GM23248 (cell line): Measurements from ENCODE around the gene SLC25A52. TPM values are rescaled to one million over a fixed set of nuclear protein-coding genes. Genes with fewer than 3 reads are reported as not detected.
"Not testable (repeated sequence)": the region's sequence is repeated elsewhere in the genome, so short reads cannot be mapped to it uniquely, and the experiment has no call there.

Experiments
- DNase-seq: peaks from one replicate; pipeline ENCODE4 v3.0.0-alpha.2; 2015
- H2AFZ ChIP-seq: fragments of 200-600 bp; sonication (generic); 2 replicates; pipeline ENCODE4 v1.6.1; 2016; ENCODE audit warnings: antibody characterized with exemption
- H3F3A ChIP-seq: fragments of 200-600 bp; sonication (generic); 2 replicates; pipeline ENCODE4 v1.6.1; 2016; ENCODE audit warnings: mild to moderate bottlenecking, antibody characterized with exemption, mixed run types; ENCODE audit not compliant: insufficient read depth
- H3K27ac ChIP-seq: fragments of 200-600 bp; sonication (generic); 2 replicates; pipeline ENCODE4 v1.5.1; 2016; ENCODE audit warnings: mild to moderate bottlenecking
- H3K27me3 ChIP-seq: fragments of 200-600 bp; sonication (generic); replicated peaks from 2 replicates; pipeline ENCODE4 v1.6.1; 2016; ENCODE audit warnings: mild to moderate bottlenecking; ENCODE audit not compliant: insufficient read depth
- H3K36me3 ChIP-seq: fragments of 200-600 bp; sonication (generic); 2 replicates; pipeline ENCODE4 v1.6.1; 2016; ENCODE audit warnings: low read depth, mild to moderate bottlenecking
- H3K4me1 ChIP-seq: fragments of 200-600 bp; sonication (generic); 2 replicates; pipeline ENCODE4 v1.6.1; 2016; ENCODE audit warnings: mild to moderate bottlenecking; ENCODE audit not compliant: insufficient read depth
- H3K4me2 ChIP-seq: fragments of 200-600 bp; sonication (generic); one replicate; pipeline ENCODE4 v1.6.1; 2016; ENCODE audit warnings: mild to moderate bottlenecking; ENCODE audit not compliant: unreplicated experiment
- H3K4me3 ChIP-seq: fragments of 200-600 bp; sonication (generic); 2 replicates; pipeline ENCODE4 v1.5.1; 2016; ENCODE audit warnings: mild to moderate bottlenecking
- H3K79me2 ChIP-seq: fragments of 200-600 bp; sonication (generic); 2 replicates; pipeline ENCODE4 v1.6.1; 2016; ENCODE audit warnings: mild to moderate bottlenecking; ENCODE audit not compliant: insufficient read depth
- H3K9ac ChIP-seq: fragments of 200-600 bp; sonication (generic); 2 replicates; pipeline ENCODE4 v1.6.1; 2016; ENCODE audit warnings: mild to moderate bottlenecking
- H3K9me2 ChIP-seq: fragments of 200-600 bp; sonication (generic); 2 replicates; pipeline ENCODE4 v1.6.1; 2016; ENCODE audit warnings: mixed run types, mild to moderate bottlenecking, moderate library complexity; ENCODE audit not compliant: insufficient read depth
- H3K9me3 ChIP-seq: fragments of 200-600 bp; sonication (generic); one replicate; pipeline ENCODE4 v1.6.1; 2017; ENCODE audit warnings: low read depth
- H4K20me1 ChIP-seq: fragments of 200-600 bp; sonication (generic); 2 replicates; pipeline ENCODE4 v1.6.0; 2016; ENCODE audit not compliant: insufficient read depth
- EZH2 ChIP-seq: fragments of 200-600 bp; sonication (generic); IDR thresholded peaks from 2 replicates; pipeline ENCODE4 v1.6.1; 2018; ENCODE audit warnings: antibody characterized with exemption, mild to moderate bottlenecking; ENCODE audit not compliant: insufficient read depth, poor library complexity, severe bottlenecking
- EZH2phosphoT487 ChIP-seq: fragments of 200-600 bp; sonication (generic); IDR thresholded peaks from 2 replicates; pipeline ENCODE4 v1.6.1; 2018; ENCODE audit warnings: antibody characterized with exemption, moderate library complexity, mild to moderate bottlenecking, low read depth; ENCODE audit not compliant: insufficient read depth
- WGBS, 2 experiments: methylation state at CpG; one replicate each; pipeline ENCODE4 v1.1.6; 2015 to 2017; ENCODE audit warnings: low lambda C conversion rate in 2 of 2, low coverage in 1 of 2; ENCODE audit errors: missing lambda C conversion rate in 2 of 2; 5-methylcytosine and 5-hydroxymethylcytosine counted together
- in situ Hi-C: fragments of 300-500 bp; cut with MboI; formaldehyde crosslinking; loops from 2 replicates; pipeline ENCODE4 v1.15.0; 2020
- polyA plus RNA-seq: library from polyadenylated mRNA; unstranded; fragments of >200 nt; fragmentation: Nextera tagmentation; extraction: Ambion mirVana; gene quantifications from 2 replicates; pipeline ENCODE4 v1.2.1, GENCODE V29; 2016
- total RNA-seq: library from RNA; depleted of rRNA; stranded (reverse); fragments of >200 nt; shearing (Covaris generic); gene quantifications from 2 replicates; pipeline ENCODE4 v1.2.3, GENCODE V29; 2014; rRNA removed

SLC25A52 gene
- total RNA-seq, result not detected in 2 replicates
- polyA plus RNA-seq, result not detected in 2 replicates

DNA sequence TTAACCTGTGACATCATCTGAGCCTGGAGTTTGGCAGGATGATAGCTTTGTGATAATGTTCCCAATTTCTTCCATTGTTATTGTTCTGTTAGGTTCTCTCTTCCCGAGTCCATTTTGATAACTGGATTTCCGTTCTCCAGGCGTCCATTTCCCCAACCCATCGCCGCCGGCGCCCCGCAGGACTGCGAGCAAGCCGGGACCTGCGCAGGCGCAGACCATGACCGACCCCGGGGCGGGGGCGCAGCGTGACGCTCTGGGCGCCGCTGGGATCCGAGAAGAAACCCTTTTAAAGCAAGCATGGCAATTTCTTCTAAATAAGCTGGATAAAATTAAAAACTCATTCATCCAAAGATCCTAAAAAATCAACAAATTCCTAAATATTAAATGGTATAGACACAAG lies at the start of gene SLC25A52:
TSS of gene SLC25A52 (minus strand) at position 186 of the 400 bp plus-strand sequence. CDS start 219 bp downstream, outside the sequence.
- TF ChIP-seq EZH2 (no peak), EZH2phosphoT487 (no peak)
- Histone ChIP-seq H3K36me3 (no peaks in the 10 kb centered on the region), H4K20me1 (no peaks in the 10 kb centered on the region), H3K79me2 (no peaks in the 10 kb centered on the region), H3K4me3 (no peak within 1 kb of the TSS), H3K27ac (no peak within 1 kb of the TSS), H3K9me2 (no peaks in the 10 kb centered on the region), H3K9me3 (no peaks in the 10 kb centered on the region), H2AFZ (no peak within 1 kb of the TSS), H3K9ac (no peak within 1 kb of the TSS), H3K4me2 (no peak within 1 kb of the TSS), H3K4me1 (no peaks in the 10 kb centered on the region), H3F3A (no peaks in the 10 kb centered on the region), H3K27me3 (no peaks in the 10 kb centered on the region)
- in situ Hi-C loops, result no loop called here
- 68% methylated on average over 21 of the region's 21 CpGs for WGBS, 2 experiments
- DNase-seq, result no peak

GRCh38 chr18:31809049-31809448 lies 48.4 kb upstream of the SLC25A52 start:
- H3F3A ChIP-seq, H3K9me2 ChIP-seq, H3K4me3 ChIP-seq, DNase-seq, H2AFZ ChIP-seq, H3K4me2 ChIP-seq, H3K27me3 ChIP-seq, H4K20me1 ChIP-seq, H3K9ac ChIP-seq, H3K9me3 ChIP-seq, H3K27ac ChIP-seq, H3K36me3 ChIP-seq, H3K79me2 ChIP-seq, H3K4me1 ChIP-seq: not testable (repeated sequence)
- in situ Hi-C loops, result loop anchor here (10.0 kb wide), 1 partner anchor 254 kb away; no protein-coding TSS in a partner anchor
- WGBS, 2 experiments, result 64 to 76% methylated on average over 3 to 4 of the region's 4 CpGs

GRCh38 chr18:31801078-31801477 lies 40.4 kb upstream of the SLC25A52 start:
- no peak overlapping the region for H3K4me2 ChIP-seq
- no peak for DNase-seq
- in situ Hi-C loops, result loop anchor here (10.0 kb wide), 1 partner anchor 246 kb away; no protein-coding TSS in a partner anchor
- no peak overlapping the region for H3K4me3 ChIP-seq
- 0 out of 2 replicates have a peak, but pooled peaks cover 5% of the 10 kb centered on the region for H3K27me3 ChIP-seq
- H3K9me3 ChIP-seq, result no peaks in the 10 kb centered on the region
- H3K36me3 ChIP-seq, result no peaks in the 10 kb centered on the region
- H3F3A ChIP-seq, result no peaks in the 10 kb centered on the region
- no peak overlapping the region for H2AFZ ChIP-seq
- no peaks in the 10 kb centered on the region for H3K9me2 ChIP-seq
- H3K27ac ChIP-seq, result no peak overlapping the region
- no peaks in the 10 kb centered on the region for H3K4me1 ChIP-seq
- no peak for TF ChIP-seq EZH2phosphoT487
- TF ChIP-seq EZH2, result no peak
- no peaks in the 10 kb centered on the region for H4K20me1 ChIP-seq
- WGBS, 2 experiments, result 13 to 16% methylated on average over 2 of the region's 2 CpGs
- H3K9ac ChIP-seq, result no peak overlapping the region
- no peaks in the 10 kb centered on the region for H3K79me2 ChIP-seq

GRCh38 chr18:31799257-31799656 lies 38.6 kb upstream of the SLC25A52 start:
- H3K4me3 ChIP-seq, H3K27ac ChIP-seq, H3K9me2 ChIP-seq, H3K9ac ChIP-seq, in situ Hi-C loops, H3K79me2 ChIP-seq, H2AFZ ChIP-seq, H3K27me3 ChIP-seq, H3K36me3 ChIP-seq, H3K4me2 ChIP-seq, H4K20me1 ChIP-seq, DNase-seq, H3F3A ChIP-seq, H3K9me3 ChIP-seq, H3K4me1 ChIP-seq: not testable (repeated sequence)
- 64 to 81% methylated on average over 5 of the region's 5 CpGs for whole genome bisulfite sequencing, 2 experiments

- in situ Hi-C loops, result no loop called here
- H3K9me2 ChIP-seq, result no peaks in the 10 kb centered on the region
- no peaks in the 10 kb centered on the region for H3K79me2 ChIP-seq
- TF ChIP-seq EZH2phosphoT487, result no peak
- no peak for TF ChIP-seq EZH2
- H4K20me1 ChIP-seq, result no peaks in the 10 kb centered on the region
- 0 out of 2 replicates have a peak, but pooled peaks cover 5% of the 10 kb centered on the region for H3K27me3 ChIP-seq
- H3K9me3 ChIP-seq, result no peaks in the 10 kb centered on the region
- no peak overlapping the region for H3K27ac ChIP-seq
- no peak overlapping the region for H3K4me3 ChIP-seq
- H3K9ac ChIP-seq, result no peak overlapping the region
- no peak overlapping the region for H2AFZ ChIP-seq
- no peak overlapping the region for H3K4me2 ChIP-seq
- H3F3A ChIP-seq, result no peaks in the 10 kb centered on the region
- no peaks in the 10 kb centered on the region for H3K36me3 ChIP-seq
- WGBS, 2 experiments, result 19 to 31% methylated on average over 2 of the region's 2 CpGs
- no peak for DNase-seq
- no peaks in the 10 kb centered on the region for H3K4me1 ChIP-seq
Measured at GRCh38 chr18:31798399-31798798, 37.7 kb upstream of the SLC25A52 start.
